HL-60 (cell line): ENCODE measurements around the gene TPGS1.

ENCODE experiments used
- DNase-seq, 2 experiments: peaks; one replicate each; pipeline ENCODE4 v3.0.0-alpha.2; 2010 to 2020; ENCODE audit warnings: low read depth in 1 of 2, low spot score in 1 of 2
- H3K27ac ChIP-seq: fragments of 250-450 bp; sonication (Bioruptor Pico); replicated peaks from 2 replicates; pipeline ENCODE4 v1.5.1; 2020; ENCODE audit warnings: mild to moderate bottlenecking, moderate library complexity
- H3K27me3 ChIP-seq: fragments of 250-450 bp; sonication (Bioruptor Pico); 2 replicates; pipeline ENCODE4 v1.5.1; 2021; ENCODE audit warnings: mild to moderate bottlenecking, moderate library complexity; ENCODE audit not compliant: insufficient read depth, poor library complexity, severe bottlenecking
- H3K4me3 ChIP-seq: replicated peaks from 2 replicates; pipeline ENCODE4 v1.5.1; 2011; ENCODE audit warnings: mild to moderate bottlenecking, control low read depth, low read length; ENCODE audit not compliant: insufficient read depth
- GABPA ChIP-seq: IDR thresholded peaks from 2 replicates; pipeline ENCODE4 v1.6.1; 2012; ENCODE audit warnings: low read depth
- POLR2AphosphoS5 ChIP-seq: IDR thresholded peaks from 2 replicates; pipeline ENCODE4 v1.6.1; 2012; ENCODE audit warnings: low read depth
- SPI1 ChIP-seq: IDR thresholded peaks from 2 replicates; pipeline ENCODE4 v1.6.1; 2012; ENCODE audit warnings: low read depth, mild to moderate bottlenecking, borderline replicate concordance
- TF ChIP-seq, protein P1 (sequence below): IDR thresholded peaks from 2 replicates; pipeline ENCODE4 v1.6.1; 2012; ENCODE audit warnings: low read depth; ENCODE audit not compliant: insufficient replicate concordance
- TF ChIP-seq, protein P2 (sequence below): IDR thresholded peaks from one replicate; pipeline ENCODE4 v1.5.1; 2011; ENCODE audit warnings: low read length, control low read depth, inconsistent platforms; ENCODE audit not compliant: insufficient read depth

TPGS1 gene

DNA sequence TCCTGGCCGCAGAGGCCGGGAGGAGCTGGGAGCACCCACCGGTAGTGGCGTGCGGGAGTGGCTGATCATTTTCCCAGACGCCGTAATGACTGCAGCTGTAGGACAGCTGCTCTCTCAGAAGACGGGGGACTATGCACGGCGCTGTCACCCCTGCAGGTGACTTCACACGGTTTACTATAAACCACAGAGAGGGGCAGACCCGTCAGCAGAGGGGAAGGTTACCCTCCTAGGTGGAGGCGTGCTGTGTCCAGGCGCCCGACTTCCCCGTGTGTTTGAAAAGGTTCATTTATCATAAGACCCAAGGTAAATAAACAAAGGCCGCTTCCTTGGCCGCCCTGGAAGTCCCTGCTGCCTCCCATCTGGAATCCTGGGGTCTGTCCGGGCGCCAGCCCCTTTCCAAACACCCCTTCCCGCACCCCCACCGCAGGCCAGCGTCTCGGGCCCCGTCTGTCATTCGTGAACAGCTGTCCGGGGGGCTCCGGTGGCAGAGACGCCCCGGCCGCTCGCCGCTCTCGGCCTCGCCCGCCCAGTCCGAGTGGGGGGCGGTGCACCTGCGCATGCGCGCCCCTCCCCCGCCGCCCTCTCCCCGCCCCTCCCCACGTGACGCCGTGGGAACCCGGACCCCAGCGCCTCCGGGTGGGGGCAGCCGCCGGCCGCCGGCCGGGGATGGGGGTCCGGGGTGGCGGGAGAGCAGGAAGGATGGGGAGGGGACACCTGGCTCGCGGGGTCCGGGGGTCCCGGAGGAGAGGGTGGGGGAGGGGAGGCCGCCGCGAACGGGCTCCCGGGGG, 47.4 kb upstream of the TPGS1 start:
- no peak overlapping the region for H3K27ac ChIP-seq
- no peak overlapping the region for H3K4me3 ChIP-seq
- peaks cover 20% of the 10 kb centered on the region for H3K27me3 ChIP-seq
- TF ChIP-seq, protein P1, sequence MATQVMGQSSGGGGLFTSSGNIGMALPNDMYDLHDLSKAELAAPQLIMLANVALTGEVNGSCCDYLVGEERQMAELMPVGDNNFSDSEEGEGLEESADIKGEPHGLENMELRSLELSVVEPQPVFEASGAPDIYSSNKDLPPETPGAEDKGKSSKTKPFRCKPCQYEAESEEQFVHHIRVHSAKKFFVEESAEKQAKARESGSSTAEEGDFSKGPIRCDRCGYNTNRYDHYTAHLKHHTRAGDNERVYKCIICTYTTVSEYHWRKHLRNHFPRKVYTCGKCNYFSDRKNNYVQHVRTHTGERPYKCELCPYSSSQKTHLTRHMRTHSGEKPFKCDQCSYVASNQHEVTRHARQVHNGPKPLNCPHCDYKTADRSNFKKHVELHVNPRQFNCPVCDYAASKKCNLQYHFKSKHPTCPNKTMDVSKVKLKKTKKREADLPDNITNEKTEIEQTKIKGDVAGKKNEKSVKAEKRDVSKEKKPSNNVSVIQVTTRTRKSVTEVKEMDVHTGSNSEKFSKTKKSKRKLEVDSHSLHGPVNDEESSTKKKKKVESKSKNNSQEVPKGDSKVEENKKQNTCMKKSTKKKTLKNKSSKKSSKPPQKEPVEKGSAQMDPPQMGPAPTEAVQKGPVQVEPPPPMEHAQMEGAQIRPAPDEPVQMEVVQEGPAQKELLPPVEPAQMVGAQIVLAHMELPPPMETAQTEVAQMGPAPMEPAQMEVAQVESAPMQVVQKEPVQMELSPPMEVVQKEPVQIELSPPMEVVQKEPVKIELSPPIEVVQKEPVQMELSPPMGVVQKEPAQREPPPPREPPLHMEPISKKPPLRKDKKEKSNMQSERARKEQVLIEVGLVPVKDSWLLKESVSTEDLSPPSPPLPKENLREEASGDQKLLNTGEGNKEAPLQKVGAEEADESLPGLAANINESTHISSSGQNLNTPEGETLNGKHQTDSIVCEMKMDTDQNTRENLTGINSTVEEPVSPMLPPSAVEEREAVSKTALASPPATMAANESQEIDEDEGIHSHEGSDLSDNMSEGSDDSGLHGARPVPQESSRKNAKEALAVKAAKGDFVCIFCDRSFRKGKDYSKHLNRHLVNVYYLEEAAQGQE = no peak
- TF ChIP-seq, protein P2, sequence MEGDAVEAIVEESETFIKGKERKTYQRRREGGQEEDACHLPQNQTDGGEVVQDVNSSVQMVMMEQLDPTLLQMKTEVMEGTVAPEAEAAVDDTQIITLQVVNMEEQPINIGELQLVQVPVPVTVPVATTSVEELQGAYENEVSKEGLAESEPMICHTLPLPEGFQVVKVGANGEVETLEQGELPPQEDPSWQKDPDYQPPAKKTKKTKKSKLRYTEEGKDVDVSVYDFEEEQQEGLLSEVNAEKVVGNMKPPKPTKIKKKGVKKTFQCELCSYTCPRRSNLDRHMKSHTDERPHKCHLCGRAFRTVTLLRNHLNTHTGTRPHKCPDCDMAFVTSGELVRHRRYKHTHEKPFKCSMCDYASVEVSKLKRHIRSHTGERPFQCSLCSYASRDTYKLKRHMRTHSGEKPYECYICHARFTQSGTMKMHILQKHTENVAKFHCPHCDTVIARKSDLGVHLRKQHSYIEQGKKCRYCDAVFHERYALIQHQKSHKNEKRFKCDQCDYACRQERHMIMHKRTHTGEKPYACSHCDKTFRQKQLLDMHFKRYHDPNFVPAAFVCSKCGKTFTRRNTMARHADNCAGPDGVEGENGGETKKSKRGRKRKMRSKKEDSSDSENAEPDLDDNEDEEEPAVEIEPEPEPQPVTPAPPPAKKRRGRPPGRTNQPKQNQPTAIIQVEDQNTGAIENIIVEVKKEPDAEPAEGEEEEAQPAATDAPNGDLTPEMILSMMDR = no peak
- TF ChIP-seq POLR2AphosphoS5 (no peak), SPI1 (no peak), GABPA (no peak)
- DNase-seq = no peak

DNA sequence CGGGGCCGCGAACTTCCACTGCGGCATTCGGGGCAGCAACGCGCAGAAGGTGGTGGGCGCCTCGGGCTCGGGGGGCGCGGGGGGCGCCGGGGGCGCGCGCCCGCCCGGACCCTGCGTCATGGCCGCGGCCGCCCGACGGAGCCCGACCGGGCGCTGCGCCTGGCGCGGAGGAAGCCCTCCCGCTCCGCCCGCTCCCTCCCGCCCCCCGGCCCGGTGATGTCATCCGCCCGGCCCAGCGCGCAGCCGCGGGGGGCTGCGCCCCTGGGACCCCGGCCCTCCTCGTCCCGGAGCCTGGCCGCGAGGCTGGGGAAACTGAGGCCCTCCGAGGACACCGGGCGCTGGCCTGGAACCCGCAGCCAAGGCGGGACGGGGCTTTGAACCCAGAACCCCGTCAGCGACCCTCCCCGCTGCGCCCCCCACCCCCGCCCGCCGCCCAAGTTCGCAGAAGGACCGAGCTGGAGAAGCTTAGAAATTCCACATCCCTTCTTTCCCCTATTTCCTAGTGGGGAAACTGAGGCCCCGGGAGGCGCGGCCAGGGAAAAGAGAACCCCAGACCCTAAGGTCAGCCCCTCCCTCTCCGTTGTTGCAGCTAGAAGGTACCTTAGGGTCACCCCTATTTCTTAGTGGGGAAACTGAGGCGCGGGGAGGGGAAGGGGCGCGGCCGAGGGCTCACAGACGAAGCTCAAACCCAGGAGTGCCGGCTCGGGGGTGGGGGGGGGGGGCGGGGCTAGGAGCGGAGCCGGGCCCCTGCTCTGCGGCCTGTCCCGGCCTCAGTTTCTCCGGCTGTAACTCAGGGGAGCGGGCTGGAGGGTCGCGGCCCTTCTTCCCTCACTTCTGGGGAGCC, 46.2 kb upstream of the TPGS1 start, which contains the start of gene SHC2:
Gene SHC2 (minus strand): TSS at position 157 of the 844 bp plus-strand sequence. CDS start 37 bp downstream, at position 120.
- DNase-seq = no peak
- Histone ChIP-seq H3K4me3 (no peak within 1 kb of the TSS), H3K27ac (no peak within 1 kb of the TSS), H3K27me3 (peaks cover 20% of the 10 kb centered on the region)
- TF ChIP-seq, protein P1 = no peak
- TF ChIP-seq, protein P2 = no peak
- TF ChIP-seq GABPA = no peak
- no peak for TF ChIP-seq POLR2AphosphoS5

DNA sequence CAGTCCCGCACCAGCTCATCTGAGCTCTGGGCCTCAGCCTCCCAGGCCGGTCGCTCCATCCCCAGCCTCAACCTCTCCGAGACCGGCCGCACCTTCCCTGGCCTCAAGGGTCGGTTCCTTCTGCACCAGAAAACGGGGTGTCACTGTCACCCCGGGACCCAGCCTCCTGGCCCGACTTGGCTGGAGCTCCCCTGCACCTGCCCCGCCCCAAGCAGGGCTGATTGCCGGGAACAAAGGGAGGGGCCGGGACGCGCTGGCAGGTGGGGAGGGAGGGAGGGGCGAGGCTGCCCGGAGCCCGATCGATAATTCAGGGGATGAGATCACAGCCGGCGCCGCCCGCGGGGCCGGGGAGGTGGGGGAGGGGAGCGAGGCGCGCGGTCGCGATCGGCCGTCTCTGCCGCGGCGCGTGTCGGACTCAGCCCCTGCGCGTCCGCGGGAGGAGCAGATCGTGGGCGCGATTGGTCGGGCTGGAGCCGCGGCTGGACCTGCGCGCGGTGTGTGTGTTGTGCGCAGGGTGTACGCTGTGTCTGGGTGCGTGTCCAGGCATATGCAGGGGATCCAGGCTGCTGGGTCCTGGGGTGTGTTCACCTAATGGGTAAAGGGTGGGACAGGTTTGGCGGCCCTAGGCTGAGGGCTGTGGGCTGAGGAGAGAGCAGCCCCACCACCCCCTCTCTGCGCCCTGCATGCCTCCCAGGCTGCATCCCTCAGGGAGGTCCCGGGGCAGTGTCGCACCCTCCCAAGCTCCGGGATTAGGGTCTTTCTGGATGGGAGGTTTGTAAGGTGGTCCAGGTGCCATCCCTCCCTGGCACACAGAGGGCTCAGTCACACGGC, 45.4 kb upstream of the TPGS1 start:
- TF ChIP-seq, protein P2 = no peak
- TF ChIP-seq POLR2AphosphoS5 = no peak
- TF ChIP-seq, protein P1 = no peak
- TF ChIP-seq SPI1 = no peak
- no peak for TF ChIP-seq GABPA
- DNase-seq = no peak
- Histone ChIP-seq H3K4me3 (no peak overlapping the region), H3K27ac (no peak overlapping the region), H3K27me3 (peaks cover 20% of the 10 kb centered on the region)
